Keratinocyte (primary cell): ENCODE measurements around the gene CNN1. TPM values are rescaled to one million over a fixed set of nuclear protein-coding genes. Genes with fewer than 3 reads are reported as not detected.

Experiments used
- DNase-seq: peaks from one replicate; pipeline ENCODE4 v3.0.0-alpha.2; 2011; ENCODE audit warnings: low read depth, missing footprints, low spot score
- FAIRE-seq: peaks from 2 replicates; lab custom pipeline; 2011; peaks lifted over from hg19 to GRCh38; lab: Jason Lieb, UNC
- H2AFZ ChIP-seq: 2 replicates; pipeline ENCODE4 v1.6.0; 2012; ENCODE audit warnings: low read length, control low read depth, inconsistent platforms; ENCODE audit not compliant: control insufficient read depth
- H3K27ac ChIP-seq: 2 replicates; pipeline ENCODE4 v1.5.1; 2011; ENCODE audit warnings: low read length; ENCODE audit not compliant: control insufficient read depth, insufficient read depth
- H3K27me3 ChIP-seq: 3 replicates; pipeline ENCODE4 v1.6.0; 2011; ENCODE audit warnings: low read length; ENCODE audit not compliant: control insufficient read depth, insufficient read depth; ENCODE audit errors: extremely low read depth
- H3K36me3 ChIP-seq, 2 experiments: 2 replicates in 1 of 2; 3 replicates in 1 of 2; pipeline ENCODE4 v1.5.1; 2011; ENCODE audit warnings: low read length in 2 of 2, mild to moderate bottlenecking in 1 of 2; ENCODE audit not compliant: control insufficient read depth in 2 of 2, insufficient read depth in 2 of 2; ENCODE audit errors: extremely low read depth in 1 of 2
- H3K4me1 ChIP-seq: 3 replicates; pipeline ENCODE4 v1.5.1; 2011; ENCODE audit warnings: low read length; ENCODE audit not compliant: control insufficient read depth, insufficient read depth; ENCODE audit errors: extremely low read depth
- H3K4me2 ChIP-seq: 3 replicates; pipeline ENCODE4 v1.6.0; 2011; ENCODE audit warnings: low read depth, low read length; ENCODE audit not compliant: control insufficient read depth, insufficient read depth; ENCODE audit errors: extremely low read depth
- H3K4me3 ChIP-seq, 3 experiments: fragments of 200-600 bp in 1 of 3; sonication (generic) in 1 of 3; 2 replicates in 2 of 3; 3 replicates in 1 of 3; pipeline ENCODE4 v1.5.1; 2011 to 2016; ENCODE audit warnings: low read length in 3 of 3, mild to moderate bottlenecking in 3 of 3, control low read depth in 2 of 3, inconsistent platforms in 1 of 3, low read depth in 1 of 3, mixed read lengths in 1 of 3, mixed run types in 1 of 3, moderate library complexity in 1 of 3; ENCODE audit not compliant: control insufficient read depth in 2 of 3, insufficient read depth in 2 of 3; ENCODE audit errors: extremely low read depth in 1 of 3
- H3K79me2 ChIP-seq: 2 replicates; pipeline ENCODE4 v1.6.0; 2012; ENCODE audit warnings: low read length; ENCODE audit not compliant: control insufficient read depth, insufficient read depth
- H3K9ac ChIP-seq: 3 replicates; pipeline ENCODE4 v1.6.0; 2011; ENCODE audit warnings: low read length; ENCODE audit not compliant: control insufficient read depth, insufficient read depth; ENCODE audit errors: extremely low read depth
- H3K9me1 ChIP-seq: 3 replicates; pipeline ENCODE4 v1.6.0; 2011; ENCODE audit warnings: low read length; ENCODE audit not compliant: control insufficient read depth, insufficient read depth; ENCODE audit errors: extremely low read depth
- H3K9me3 ChIP-seq: 2 replicates; pipeline ENCODE4 v1.5.1; 2012; ENCODE audit warnings: low read depth, low read length; ENCODE audit not compliant: control insufficient read depth
- H4K20me1 ChIP-seq: 3 replicates; pipeline ENCODE4 v1.6.0; 2011; ENCODE audit warnings: low read length; ENCODE audit not compliant: control insufficient read depth, insufficient read depth; ENCODE audit errors: extremely low read depth
- CTCF ChIP-seq, 3 experiments: IDR thresholded peaks in 1 of 3; conservative IDR thresholded peaks in 1 of 3; optimal IDR thresholded peaks in 1 of 3; 2 replicates in 2 of 3; 3 replicates in 1 of 3; pipeline versions ENCODE3 to v1.5.1; 2011; ENCODE audit warnings: low read length in 3 of 3, mild to moderate bottlenecking in 3 of 3, moderate library complexity in 2 of 3, control low read depth in 1 of 3, inconsistent platforms in 1 of 3; ENCODE audit not compliant: insufficient read depth in 2 of 3; ENCODE audit errors: extremely low read depth in 1 of 3
- EZH2 ChIP-seq: IDR thresholded peaks from one replicate; pipeline ENCODE4 v1.6.1; 2012; ENCODE audit warnings: inconsistent platforms, mild to moderate bottlenecking, low read length, moderate library complexity
- dilution Hi-C: fragments of 300-500 bp; cut with MboI; formaldehyde crosslinking; loops from one replicate; pipeline ENCODE4 v1.7.0; 2020; ENCODE audit warnings: low sequenced_read_pairs; ENCODE audit not compliant: extremely low pct_ligation_motif_present
- polyA plus RNA-seq, 5 experiments: library from polyadenylated mRNA; depleted of rRNA in 3 of 5; stranded (reverse) in 3 of 5; stranded (forward) in 1 of 5; unstranded in 1 of 5; fragments of >200 nt; gene quantifications; 1 replicate in 1 of 5; 2 replicates in 3 of 5; 3 replicates in 1 of 5; pipeline versions ENCODE4 v1.2.1 to v1.2.3, GENCODE V29; 2011 to 2012; ENCODE audit warnings: missing spikeins in 2 of 5, low read depth in 1 of 5, low replicate concordance in 1 of 5

Gene CNN1
- polyA plus RNA-seq, 1 donor (not counting 4 experiments of a cell fraction or from before 2014, with no cell fraction given) = not detected

DNA sequence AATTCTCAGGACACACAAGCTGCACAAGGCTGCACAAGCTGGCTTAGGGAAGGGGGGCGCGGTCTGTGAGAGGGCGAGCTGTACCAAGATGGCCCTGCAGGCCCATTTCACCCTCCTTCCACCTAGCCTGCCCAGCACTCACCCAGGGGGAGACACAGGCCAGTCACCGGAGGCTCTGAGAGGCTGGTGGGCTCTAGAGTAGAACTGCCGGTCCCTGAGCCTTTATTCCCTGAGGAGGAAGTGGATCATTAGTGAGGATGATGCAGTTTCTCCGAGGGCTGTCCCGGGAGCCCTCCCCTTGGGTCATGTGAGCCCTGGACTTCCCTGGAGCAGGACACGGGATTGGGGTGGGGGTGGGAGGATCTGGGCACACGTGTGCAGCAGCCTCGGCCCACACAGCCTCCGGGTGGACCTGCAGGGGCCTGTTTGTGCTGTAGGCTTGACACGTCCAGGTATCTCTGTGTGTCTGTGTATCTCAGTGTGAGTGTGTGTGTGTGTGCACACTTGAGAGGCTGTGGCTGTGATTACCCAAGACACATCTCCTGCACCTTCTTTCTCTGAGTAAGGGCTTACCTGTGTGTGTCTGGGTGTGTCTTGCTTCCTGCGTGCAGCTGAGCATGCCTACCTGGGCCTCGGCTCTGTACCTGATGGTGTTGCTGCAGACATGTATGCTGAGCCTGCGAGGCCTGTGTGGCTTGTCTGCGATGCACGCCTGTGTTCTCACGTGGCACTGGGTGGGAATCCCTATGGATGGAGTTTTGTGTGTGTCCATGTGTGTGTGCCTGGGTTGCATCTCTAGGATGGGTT, 39.0 kb downstream of the CNN1 start, which contains the start of gene ACP5:
Gene ACP5, minus strand, starts transcription at position 195 of the 807 bp plus-strand sequence. CDS start 328 bp downstream, outside the sequence.
- Histone ChIP-seq H3K4me1 (peaks cover 13% of the 10 kb centered on the region), H3K9ac (no peak within 1 kb of the TSS), H4K20me1 (no peaks in the 10 kb centered on the region), H3K79me2 (no peaks in the 10 kb centered on the region), H3K4me2 (peak within 1 kb of the TSS; percentile 69), H3K27me3 (no peaks in the 10 kb centered on the region), H3K27ac (no peak within 1 kb of the TSS), H3K9me1 (no peaks in the 10 kb centered on the region), H3K9me3 (no peaks in the 10 kb centered on the region), H3K36me3 (no peaks in the 10 kb centered on the region), H3K4me3 (peak within 1 kb of the TSS in 2 of 3 experiments; percentile 33), H2AFZ (peak within 1 kb of the TSS; percentile 81)
- DNase-seq (no peak), FAIRE-seq (no peak)
- dilution Hi-C loops = no loop called here
- no peak for TF ChIP-seq EZH2
- no peak for TF ChIP-seq CTCF (optimal IDR thresholded peaks at IDR 0.05 in 1 of 3, IDR thresholded peaks at IDR 0.05 in 1 of 3, conservative IDR thresholded peaks at IDR 0.05 in 1 of 3; ENCODE audit: extremely low read depth in 1 of 3, insufficient read depth in 2 of 3, low read length in 3 of 3)

DNA sequence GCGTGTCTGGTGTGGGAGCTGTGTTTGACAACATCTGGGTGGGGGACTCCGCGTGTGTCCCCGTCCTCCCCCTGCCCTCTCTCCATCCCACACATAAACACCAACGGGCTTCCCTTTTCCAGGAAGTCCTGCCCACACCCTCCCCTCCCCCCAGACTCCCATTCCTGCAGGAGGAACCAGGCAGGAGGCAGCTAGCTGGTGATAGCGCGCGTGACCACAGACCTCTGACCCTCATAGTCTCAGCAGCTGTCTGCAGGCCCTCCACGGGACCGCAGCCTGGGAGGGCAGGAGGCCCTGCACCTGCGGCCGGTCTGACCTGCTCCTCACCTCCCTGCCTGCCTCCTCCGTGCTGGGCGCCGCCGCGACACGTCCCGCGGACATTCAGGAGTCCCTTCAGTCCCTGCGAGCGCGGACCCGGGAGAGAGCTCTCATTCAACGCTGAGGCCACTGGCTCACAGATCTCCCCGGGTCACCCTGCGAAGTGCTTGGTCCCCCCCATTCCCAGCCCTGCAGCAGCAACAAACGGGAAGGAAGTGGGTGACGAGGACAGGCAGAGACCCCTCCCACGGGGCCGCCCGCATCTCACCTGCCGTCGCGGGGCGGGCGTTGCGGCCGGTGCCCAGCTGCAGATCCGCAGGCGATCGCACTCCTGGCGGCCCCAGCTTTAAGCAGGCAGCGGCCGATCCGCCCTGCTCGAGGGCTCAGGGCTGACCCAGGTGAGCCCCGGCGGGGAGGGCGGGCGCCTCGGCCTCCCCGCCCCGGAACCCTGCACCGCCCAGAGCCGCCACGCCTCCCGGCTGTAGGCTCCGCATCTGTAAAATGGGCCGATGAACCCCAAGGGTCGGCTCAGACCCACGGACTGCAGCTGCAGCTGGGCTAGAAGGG, 39.8 kb downstream of the CNN1 start:
- H3K9me1 ChIP-seq = no peaks in the 10 kb centered on the region
- FAIRE-seq (no peak), DNase-seq (no peak)
- no peaks in the 10 kb centered on the region for H3K79me2 ChIP-seq
- dilution Hi-C loops = no loop called here
- H3K27me3 ChIP-seq = no peaks in the 10 kb centered on the region
- H3K4me1 ChIP-seq = peaks cover 13% of the 10 kb centered on the region
- H3K4me3 ChIP-seq = peak overlapping the region; percentile 14 to 33 (median 33)
- no peak for TF ChIP-seq EZH2
- no peak for TF ChIP-seq CTCF (optimal IDR thresholded peaks at IDR 0.05 in 1 of 3, IDR thresholded peaks at IDR 0.05 in 1 of 3, conservative IDR thresholded peaks at IDR 0.05 in 1 of 3; ENCODE audit: extremely low read depth in 1 of 3, insufficient read depth in 2 of 3, low read length in 3 of 3)
- H3K27ac ChIP-seq = no peak overlapping the region
- no peaks in the 10 kb centered on the region for H3K36me3 ChIP-seq
- H3K4me2 ChIP-seq = peak overlapping the region; percentile 69
- peak overlapping the region; percentile 81 for H2AFZ ChIP-seq
- no peaks in the 10 kb centered on the region for H3K9me3 ChIP-seq
- H4K20me1 ChIP-seq = no peaks in the 10 kb centered on the region
- no peak overlapping the region for H3K9ac ChIP-seq
